Mesothelial cell of epicardium (in vitro differentiated cells): ENCODE results near the gene PEAR1. TPM values are rescaled to one million over a fixed set of nuclear protein-coding genes. Genes with fewer than 3 reads are reported as not detected.

Experiments
- DNase-seq, 2 experiments: peaks; one replicate each; pipeline ENCODE4 v3.0.0; 2021; ENCODE audit warnings: low spot score in 2 of 2; ENCODE audit not compliant: unreplicated experiment in 2 of 2
- H3K27ac Mint-ChIP-seq: 2 replicates; pipeline ENCODE4 v1.8.0; 2021; ENCODE audit warnings: mixed read lengths
- H3K27me3 Mint-ChIP-seq: 2 replicates; pipeline ENCODE4 v1.8.0; 2021; ENCODE audit warnings: low read depth, mixed read lengths
- H3K36me3 Mint-ChIP-seq: 2 replicates; pipeline ENCODE4 v1.8.0; 2021; ENCODE audit warnings: mixed read lengths
- H3K4me1 Mint-ChIP-seq: 2 replicates; pipeline ENCODE4 v1.8.0; 2021; ENCODE audit warnings: mixed read lengths
- H3K4me3 Mint-ChIP-seq: 2 replicates; pipeline ENCODE4 v1.8.0; 2021; ENCODE audit warnings: mild to moderate bottlenecking, moderate library complexity, mixed read lengths
- H3K9me3 Mint-ChIP-seq: 2 replicates; pipeline ENCODE4 v1.8.0; 2021; ENCODE audit warnings: mixed read lengths
- CTCF ChIP-seq: fragments of 200-600 bp; sonication (generic); IDR thresholded peaks from one replicate; pipeline ENCODE4 v1.5.0; 2021; ENCODE audit warnings: antibody characterized with exemption; ENCODE audit not compliant: unreplicated experiment
- total RNA-seq: library from RNA; stranded (reverse); gene quantifications from 3 replicates; pipeline ENCODE4 v1.2.1, GENCODE V29; 2021

PEAR1 gene
- total RNA-seq, 1 donor from 2014 or later: 16.1 TPM

DNA sequence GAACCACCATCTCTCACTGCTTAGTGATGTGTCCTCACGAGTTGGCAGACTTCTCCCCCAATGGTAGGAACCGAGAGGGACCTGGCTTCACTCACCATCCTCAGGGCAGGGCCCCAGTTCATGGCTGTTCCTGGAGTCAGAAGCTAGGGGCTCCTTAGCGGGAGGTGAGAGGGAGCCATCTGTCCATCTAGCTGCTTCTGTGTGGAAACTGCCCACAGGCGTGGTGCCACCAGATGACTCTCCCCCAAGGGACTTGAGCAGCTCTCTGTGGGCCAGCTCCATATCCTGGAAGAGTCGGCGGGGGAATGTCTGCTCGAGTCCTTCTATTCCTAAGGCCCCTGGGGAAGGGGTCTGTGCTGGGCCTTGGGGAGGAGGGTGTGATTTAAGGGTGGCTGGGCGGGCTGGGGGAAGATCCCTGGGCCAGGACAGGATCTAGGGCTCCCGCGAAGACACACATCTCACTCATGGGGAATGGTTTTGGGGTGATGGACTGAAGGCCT lies 43.3 kb downstream of the PEAR1 start:
- no peak for TF ChIP-seq CTCF
- Mint-ChIP-seq H3K36me3 (peaks cover 23% of the 10 kb centered on the region), H3K27me3 (no peaks in the 10 kb centered on the region)

DNA sequence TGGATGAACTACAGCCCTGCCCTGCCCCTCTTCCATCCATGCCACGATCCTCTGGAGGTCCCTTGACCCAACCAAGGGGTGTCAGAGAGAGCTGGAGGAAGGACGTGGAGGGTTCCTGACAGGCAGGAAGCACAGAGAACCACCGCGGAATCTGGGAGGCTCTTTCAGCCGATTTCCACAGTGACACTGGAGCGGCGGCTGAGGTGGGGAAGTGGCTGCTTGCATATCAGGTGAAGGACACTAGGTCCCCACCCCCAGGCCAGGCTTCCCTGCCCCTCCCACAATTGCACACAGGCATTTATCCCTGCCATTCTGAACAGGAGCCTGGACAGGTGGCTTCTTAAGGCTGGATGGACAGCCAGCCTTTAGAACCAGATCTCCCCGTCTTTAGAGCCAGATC lies 44.4 kb downstream of the PEAR1 start:
- Mint-ChIP-seq H3K27me3 (no peaks in the 10 kb centered on the region), H3K27ac (no peak overlapping the region)

More for the DNA sequence above, 43.3 kb downstream of the PEAR1 start:
- Mint-ChIP-seq H3K4me1 (no peaks in the 10 kb centered on the region), H3K9me3 (no peaks in the 10 kb centered on the region), H3K4me3 (no peak overlapping the region), H3K27ac (no peak overlapping the region)
- DNase-seq: no peak

GRCh38 chr1:156938813-156939212 lies 45.3 kb downstream of the PEAR1 start:
- Mint-ChIP-seq H3K36me3 (peaks cover 33% of the 10 kb centered on the region), H3K4me1 (no peaks in the 10 kb centered on the region), H3K9me3 (no peaks in the 10 kb centered on the region), H3K4me3 (no peak overlapping the region), H3K27ac (no peak overlapping the region), H3K27me3 (no peaks in the 10 kb centered on the region)
- no peak for TF ChIP-seq CTCF
- no peak for DNase-seq

More for the DNA sequence above, 44.4 kb downstream of the PEAR1 start:
- H3K4me1 Mint-ChIP-seq: no peaks in the 10 kb centered on the region
- no peak for DNase-seq
- H3K4me3 Mint-ChIP-seq: no peak overlapping the region
- TF ChIP-seq CTCF: no peak
- no peaks in the 10 kb centered on the region for H3K9me3 Mint-ChIP-seq
- H3K36me3 Mint-ChIP-seq: peaks cover 27% of the 10 kb centered on the region

DNA sequence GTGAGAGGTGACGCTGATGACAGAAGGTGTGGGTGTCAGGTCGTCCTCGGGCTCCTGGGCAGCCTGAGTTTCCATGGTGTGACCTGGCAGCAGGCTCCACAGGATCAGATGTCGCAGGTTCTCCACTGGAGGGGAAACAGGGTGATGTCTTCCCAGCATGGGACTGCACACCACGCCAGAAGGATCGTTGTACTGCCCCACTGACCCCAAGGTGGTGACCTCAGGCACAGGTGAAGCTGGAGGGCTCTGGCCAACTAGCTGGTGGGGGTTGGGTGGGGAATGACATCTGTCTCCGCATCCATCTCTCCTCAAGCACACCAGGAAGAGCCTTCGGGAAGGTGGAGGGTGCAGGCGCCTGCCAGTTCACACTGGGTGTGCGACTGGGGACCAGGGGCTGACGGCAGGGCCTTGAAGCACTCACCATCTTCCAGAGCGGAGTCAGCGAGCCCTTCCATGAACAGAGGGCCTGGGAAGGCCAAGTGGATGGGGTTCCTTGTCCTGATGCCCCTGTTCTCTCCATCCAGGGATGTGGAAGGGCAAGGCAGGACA lies 46.3 kb downstream of the PEAR1 start:
- no peak for TF ChIP-seq CTCF
- peaks cover 40% of the 10 kb centered on the region for H3K36me3 Mint-ChIP-seq
- no peak for DNase-seq
- H3K4me3 Mint-ChIP-seq: no peak overlapping the region
- H3K4me1 Mint-ChIP-seq: no peaks in the 10 kb centered on the region
- no peaks in the 10 kb centered on the region for H3K27me3 Mint-ChIP-seq
- H3K27ac Mint-ChIP-seq: no peak overlapping the region
- H3K9me3 Mint-ChIP-seq: no peaks in the 10 kb centered on the region

DNA sequence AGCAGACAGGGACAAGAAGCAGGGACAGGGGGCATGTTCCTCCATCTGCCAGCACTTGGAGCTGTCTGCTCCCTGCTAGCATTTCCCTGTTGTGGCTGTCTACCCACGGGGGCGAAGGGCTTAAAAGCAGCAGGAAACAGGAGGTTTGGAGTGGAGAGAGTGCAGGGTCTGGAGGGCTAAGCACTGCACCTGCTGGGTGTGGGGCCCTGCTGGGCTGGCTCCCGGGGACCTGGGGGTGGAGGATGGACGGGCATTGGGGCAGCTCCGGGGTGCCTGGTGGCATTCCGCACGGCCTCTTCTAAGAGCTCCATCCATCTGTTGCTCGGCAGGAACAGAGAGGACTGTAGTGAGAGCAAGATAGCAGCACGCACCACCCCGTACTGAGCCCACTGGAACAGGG lies 48.2 kb downstream of the PEAR1 start:
- Mint-ChIP-seq H3K36me3 (peaks cover 52% of the 10 kb centered on the region), H3K4me3 (no peak overlapping the region), H3K9me3 (no peaks in the 10 kb centered on the region), H3K27me3 (no peaks in the 10 kb centered on the region), H3K27ac (no peak overlapping the region), H3K4me1 (no peaks in the 10 kb centered on the region)
- DNase-seq: no peak
- no peak for TF ChIP-seq CTCF

- TF ChIP-seq CTCF: no peak
- no peaks in the 10 kb centered on the region for H3K4me1 Mint-ChIP-seq
- no peak overlapping the region for H3K4me3 Mint-ChIP-seq
- no peak overlapping the region for H3K27ac Mint-ChIP-seq
- H3K36me3 Mint-ChIP-seq: peaks cover 53% of the 10 kb centered on the region
- H3K27me3 Mint-ChIP-seq: no peaks in the 10 kb centered on the region
- no peaks in the 10 kb centered on the region for H3K9me3 Mint-ChIP-seq
- no peak for DNase-seq
Observed at GRCh38 chr1:156942176-156942575, 48.7 kb downstream of the PEAR1 start.
